Putamen (tissue), 1 donor: ENCODE measurements around the gene GPR107.
A peak's percentile ranks its signal among the peaks of the same experiment; 100 is the strongest.

Source experiments
- DNase-seq: peaks from one replicate; pipeline ENCODE4 v3.0.0-alpha.2; 2016; ENCODE audit warnings: low spot score

The GPR107 gene

GRCh38 chr9:130110596-130111021 lies 56.9 kb downstream of the GPR107 start:
- DNase-seq = no peak

- DNase-seq = no peak
Measured at GRCh38 chr9:130111786-130112537, 58.3 kb downstream of the GPR107 start.

GRCh38 chr9:130112538-130113151 lies 58.9 kb downstream of the GPR107 start:
- DNase-seq = no peak

- DNase-seq = no peak
Measured at GRCh38 chr9:130114741-130115140, 61.0 kb downstream of the GPR107 start.

GRCh38 chr9:130116346-130116745 lies 62.6 kb downstream of the GPR107 start:
- no peak for DNase-seq

GRCh38 chr9:130117376-130117775 lies 63.7 kb downstream of the GPR107 start:
- DNase-seq = no peak

GRCh38 chr9:130117816-130118632 lies 64.3 kb downstream of the GPR107 start:
- DNase-seq = no peak

- no peak for DNase-seq
Measured at GRCh38 chr9:130118841-130119518, 65.3 kb downstream of the GPR107 start.

- no peak for DNase-seq
Measured at GRCh38 chr9:130119519-130120298, 66.0 kb downstream of the GPR107 start.

- no peak for DNase-seq
Measured at GRCh38 chr9:130120299-130120587, 66.5 kb downstream of the GPR107 start.

- DNase-seq = no peak
Measured at GRCh38 chr9:130120832-130121231, 67.1 kb downstream of the GPR107 start.

- DNase-seq = no peak
Measured at GRCh38 chr9:130122456-130122855, 68.8 kb downstream of the GPR107 start.

GRCh38 chr9:130124085-130124860 lies 70.6 kb downstream of the GPR107 start:
- DNase-seq = no peak

GRCh38 chr9:130126721-130127433 lies 73.2 kb downstream of the GPR107 start:
- no peak for DNase-seq

- no peak for DNase-seq
Measured at GRCh38 chr9:130128251-130128650, 74.5 kb downstream of the GPR107 start.

- peak; percentile 50 for DNase-seq
Measured at GRCh38 chr9:130128733-130129431, 75.2 kb downstream of the GPR107 start.

- no peak for DNase-seq
Measured at GRCh38 chr9:130129432-130130061, 75.8 kb downstream of the GPR107 start.

GRCh38 chr9:130132746-130133145 lies 79.0 kb downstream of the GPR107 start:
- DNase-seq = no peak

GRCh38 chr9:130137081-130137640 lies 83.5 kb downstream of the GPR107 start:
- DNase-seq = no peak
